Neutrophil (primary cell): ENCODE measurements around the gene SHD.
"Not testable (repeated sequence)": the region's sequence is repeated elsewhere in the genome, so short reads cannot be mapped to it uniquely, and the experiment has no call there.

Source experiments
- H3K27ac ChIP-seq: fragments of 200-600 bp; sonication (generic); 2 replicates; pipeline ENCODE4 v1.5.1; 2016; ENCODE audit warnings: mild to moderate bottlenecking, moderate library complexity
- H3K27me3 ChIP-seq: fragments of 200-600 bp; sonication (generic); 2 replicates; pipeline ENCODE4 v1.6.0; 2016; ENCODE audit warnings: mild to moderate bottlenecking
- H3K36me3 ChIP-seq: fragments of 200-600 bp; sonication (generic); 2 replicates; pipeline ENCODE4 v1.5.1; 2017
- H3K4me1 ChIP-seq, 2 experiments: fragments of 200-600 bp in 1 of 2; sonication (generic) in 1 of 2; 1 replicate in 1 of 2; 2 replicates in 1 of 2; pipeline versions ENCODE4 v1.5.1 to v1.6.1; 2013 to 2016; ENCODE audit warnings: low read depth in 1 of 2, low read length in 1 of 2, mild to moderate bottlenecking in 1 of 2, moderate library complexity in 1 of 2; ENCODE audit not compliant: control insufficient read depth in 1 of 2, insufficient read depth in 1 of 2
- H3K4me3 ChIP-seq, 2 experiments: fragments of 200-600 bp in 1 of 2; sonication (generic) in 1 of 2; 1 replicate in 1 of 2; 2 replicates in 1 of 2; pipeline ENCODE4 v1.5.1; 2013 to 2016; ENCODE audit warnings: low read depth in 1 of 2, low read length in 1 of 2, mild to moderate bottlenecking in 1 of 2, moderate library complexity in 1 of 2
- H3K9me3 ChIP-seq: fragments of 200-600 bp; sonication (generic); 2 replicates; pipeline ENCODE4 v1.5.1; 2016
- TF ChIP-seq, protein P1 (sequence below): fragments of 200-600 bp; sonication (generic); IDR thresholded peaks from 2 replicates; pipeline ENCODE4 v1.5.1; 2016; ENCODE audit warnings: antibody characterized with exemption

SHD gene

DNA sequence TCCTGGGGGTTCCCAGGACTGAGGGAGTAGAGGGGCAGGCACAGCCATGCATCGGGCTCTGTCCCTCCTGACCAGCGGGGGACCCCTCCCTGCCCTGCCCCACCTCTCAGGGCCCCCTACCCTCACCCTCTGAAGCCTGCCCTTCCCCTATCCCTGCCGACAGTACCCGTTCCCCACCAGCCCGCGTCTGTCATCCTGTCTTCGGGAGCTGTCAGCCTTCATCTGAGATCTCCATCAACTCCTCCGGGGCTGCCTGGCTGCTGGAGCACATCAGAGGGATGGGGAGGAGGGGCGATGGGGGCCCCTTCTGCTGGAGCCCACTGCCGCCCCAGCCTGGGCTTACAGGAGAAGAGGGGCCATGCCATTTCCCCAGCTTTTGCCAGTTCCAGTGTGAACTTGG lies 6.2 kb upstream of the SHD start:
- TF ChIP-seq, protein P1, sequence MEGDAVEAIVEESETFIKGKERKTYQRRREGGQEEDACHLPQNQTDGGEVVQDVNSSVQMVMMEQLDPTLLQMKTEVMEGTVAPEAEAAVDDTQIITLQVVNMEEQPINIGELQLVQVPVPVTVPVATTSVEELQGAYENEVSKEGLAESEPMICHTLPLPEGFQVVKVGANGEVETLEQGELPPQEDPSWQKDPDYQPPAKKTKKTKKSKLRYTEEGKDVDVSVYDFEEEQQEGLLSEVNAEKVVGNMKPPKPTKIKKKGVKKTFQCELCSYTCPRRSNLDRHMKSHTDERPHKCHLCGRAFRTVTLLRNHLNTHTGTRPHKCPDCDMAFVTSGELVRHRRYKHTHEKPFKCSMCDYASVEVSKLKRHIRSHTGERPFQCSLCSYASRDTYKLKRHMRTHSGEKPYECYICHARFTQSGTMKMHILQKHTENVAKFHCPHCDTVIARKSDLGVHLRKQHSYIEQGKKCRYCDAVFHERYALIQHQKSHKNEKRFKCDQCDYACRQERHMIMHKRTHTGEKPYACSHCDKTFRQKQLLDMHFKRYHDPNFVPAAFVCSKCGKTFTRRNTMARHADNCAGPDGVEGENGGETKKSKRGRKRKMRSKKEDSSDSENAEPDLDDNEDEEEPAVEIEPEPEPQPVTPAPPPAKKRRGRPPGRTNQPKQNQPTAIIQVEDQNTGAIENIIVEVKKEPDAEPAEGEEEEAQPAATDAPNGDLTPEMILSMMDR = no peak
- Histone ChIP-seq H3K4me3 (no peak overlapping the region), H3K27ac (no peak overlapping the region), H3K27me3 (peaks cover 13% of the 10 kb centered on the region), H3K9me3 (no peaks in the 10 kb centered on the region), H3K4me1 (no peaks in the 10 kb centered on the region), H3K36me3 (peaks cover 26% of the 10 kb centered on the region)

DNA sequence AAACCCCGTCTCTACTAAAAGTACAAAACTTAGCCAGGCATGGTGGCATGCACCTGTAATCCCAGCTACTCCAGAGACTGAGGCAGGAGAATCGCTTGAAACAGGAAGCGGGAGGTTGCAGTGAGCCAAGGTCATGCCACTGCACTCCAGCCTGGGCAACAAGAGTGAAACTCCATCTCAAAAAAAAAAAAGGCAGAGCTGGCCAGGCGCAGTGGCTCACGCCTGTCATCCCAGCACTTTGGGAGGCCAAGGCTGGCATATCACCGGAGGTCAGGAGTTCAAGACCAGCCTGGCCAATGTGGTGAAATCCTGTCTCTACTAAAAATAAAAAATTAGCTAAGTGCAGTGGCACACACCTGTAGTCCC lies 4.8 kb upstream of the SHD start:
- H3K36me3 ChIP-seq = peaks cover 13% of the 10 kb centered on the region
- H3K27ac ChIP-seq, H3K9me3 ChIP-seq, H3K4me3 ChIP-seq, H3K4me1 ChIP-seq: not testable (repeated sequence)
- peaks cover 27% of the 10 kb centered on the region for H3K27me3 ChIP-seq

DNA sequence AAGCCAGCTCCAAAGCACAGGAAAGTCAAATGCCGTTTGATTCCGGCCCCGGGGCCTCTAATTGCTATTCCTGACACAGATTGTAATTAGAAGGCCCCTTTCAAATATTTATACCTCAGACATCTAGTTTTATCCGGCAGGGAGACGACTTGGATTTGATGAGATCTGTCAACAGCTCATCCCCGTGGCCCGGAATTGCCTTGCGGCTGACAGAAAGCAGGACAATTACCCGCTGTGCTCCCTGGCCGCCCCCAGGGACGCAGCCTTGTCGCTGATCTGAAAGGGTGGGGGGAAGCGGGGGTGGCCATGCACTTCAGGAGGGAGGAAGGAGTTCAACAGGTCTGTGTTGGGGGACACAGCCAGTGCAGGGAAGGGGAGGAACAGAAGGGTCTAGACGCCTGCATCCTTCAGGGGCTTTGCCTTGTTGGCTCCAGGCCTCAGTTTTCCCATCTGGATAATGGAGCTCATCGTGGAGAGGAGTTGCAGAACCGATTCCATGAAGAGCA lies 1.8 kb upstream of the SHD start:
- TF ChIP-seq, protein P1 = no peak
- Histone ChIP-seq H3K36me3 (no peaks in the 10 kb centered on the region), H3K27ac (no peak overlapping the region), H3K27me3 (peaks cover 56% of the 10 kb centered on the region), H3K9me3 (no peaks in the 10 kb centered on the region), H3K4me1 (no peaks in the 10 kb centered on the region), H3K4me3 (no peak overlapping the region)

DNA sequence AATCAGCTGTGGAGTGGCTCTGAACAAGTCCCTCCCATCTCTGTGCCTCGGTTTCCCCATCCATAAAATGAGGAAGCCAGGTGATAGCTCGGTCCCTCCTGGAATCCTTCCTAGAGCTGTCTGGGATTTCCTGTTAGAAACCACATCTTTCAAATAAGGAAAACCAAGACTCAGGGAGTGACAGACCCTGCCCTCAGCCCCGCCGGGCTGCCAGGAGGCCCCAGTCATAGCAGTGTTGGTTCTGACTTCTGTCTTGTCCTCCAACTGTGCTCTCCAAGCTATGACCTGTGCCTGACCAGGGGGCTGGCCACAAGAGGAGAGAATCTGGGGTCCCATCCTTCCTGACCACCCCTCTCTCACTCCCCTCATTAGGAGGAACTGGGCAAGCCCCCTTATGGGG lies 1.1 kb upstream of the SHD start:
- no peaks in the 10 kb centered on the region for H3K9me3 ChIP-seq
- H3K36me3 ChIP-seq = no peaks in the 10 kb centered on the region
- H3K27me3 ChIP-seq = peaks cover 62% of the 10 kb centered on the region
- H3K4me3 ChIP-seq = no peak overlapping the region
- H3K27ac ChIP-seq = no peak overlapping the region
- H3K4me1 ChIP-seq = no peaks in the 10 kb centered on the region
- TF ChIP-seq, protein P1 = no peak

DNA sequence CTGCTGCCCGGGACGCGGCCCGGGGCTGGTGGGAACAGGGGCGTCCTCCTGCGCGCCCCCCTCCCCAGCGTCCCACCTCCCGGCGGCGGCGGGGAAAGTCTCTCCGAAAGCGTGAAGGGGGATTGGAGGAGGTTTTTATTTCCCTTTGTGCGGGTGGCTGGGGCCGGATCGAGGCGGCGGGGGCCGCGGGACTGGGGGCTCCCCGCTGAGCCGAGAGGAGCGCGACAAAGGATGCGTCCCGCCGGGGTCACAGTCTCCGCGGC lies 132 bp downstream of the SHD start:
- H3K27ac ChIP-seq = no peak overlapping the region
- H3K4me1 ChIP-seq = no peaks in the 10 kb centered on the region
- no peaks in the 10 kb centered on the region for H3K36me3 ChIP-seq
- no peak overlapping the region for H3K4me3 ChIP-seq
- TF ChIP-seq, protein P1 = no peak
- peaks cover 66% of the 10 kb centered on the region for H3K27me3 ChIP-seq
- H3K9me3 ChIP-seq = no peaks in the 10 kb centered on the region

DNA sequence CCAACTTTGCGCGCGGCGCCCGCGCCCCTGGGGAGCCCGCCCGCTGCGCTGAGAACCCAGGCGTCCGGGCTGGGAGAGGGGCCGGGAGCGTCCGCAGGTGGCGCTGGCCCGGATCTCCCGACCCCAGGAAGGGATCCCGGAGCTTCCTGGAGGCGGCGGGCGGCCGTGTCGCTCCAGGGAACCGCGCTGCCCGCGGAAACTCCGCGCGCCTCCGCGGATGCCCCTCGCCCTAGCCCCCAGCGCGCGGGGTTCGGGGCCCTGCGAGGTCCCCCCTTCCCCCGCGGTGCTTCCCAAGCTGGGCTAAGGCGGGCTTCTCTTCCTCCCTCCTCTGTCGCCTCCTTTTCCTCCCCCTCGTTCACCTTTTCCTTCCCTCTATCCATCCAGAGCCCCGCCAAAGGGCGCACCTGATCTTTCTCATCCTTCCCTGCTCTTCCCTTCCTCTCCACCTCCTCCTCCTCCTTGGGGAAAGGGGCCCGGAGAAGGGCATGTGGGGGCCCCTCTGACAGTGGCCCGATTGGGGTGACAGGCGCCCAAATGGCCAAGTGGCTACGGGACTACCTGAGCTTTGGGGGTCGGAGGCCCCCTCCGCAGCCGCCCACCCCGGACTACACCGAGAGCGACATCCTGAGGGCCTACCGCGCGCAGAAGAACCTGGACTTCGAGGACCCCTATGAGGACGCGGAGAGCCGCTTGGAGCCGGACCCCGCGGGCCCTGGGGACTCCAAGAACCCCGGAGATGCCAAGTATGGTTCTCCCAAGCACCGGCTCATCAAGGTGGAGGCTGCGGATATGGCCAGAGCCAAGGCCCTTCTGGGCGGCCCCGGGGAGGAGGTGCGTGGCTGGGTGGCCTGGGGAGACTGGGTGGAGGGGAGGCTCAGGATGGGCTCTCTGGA lies 710 bp downstream of the SHD start:
- no peaks in the 10 kb centered on the region for H3K36me3 ChIP-seq
- H3K27ac ChIP-seq = no peak overlapping the region
- no peak overlapping the region for H3K4me3 ChIP-seq
- H3K9me3 ChIP-seq = no peaks in the 10 kb centered on the region
- no peaks in the 10 kb centered on the region for H3K4me1 ChIP-seq
- TF ChIP-seq, protein P1 = no peak
- H3K27me3 ChIP-seq = peaks cover 72% of the 10 kb centered on the region
